ENCODE data around the gene PLPP1.

The PLPP1 gene

DNA sequence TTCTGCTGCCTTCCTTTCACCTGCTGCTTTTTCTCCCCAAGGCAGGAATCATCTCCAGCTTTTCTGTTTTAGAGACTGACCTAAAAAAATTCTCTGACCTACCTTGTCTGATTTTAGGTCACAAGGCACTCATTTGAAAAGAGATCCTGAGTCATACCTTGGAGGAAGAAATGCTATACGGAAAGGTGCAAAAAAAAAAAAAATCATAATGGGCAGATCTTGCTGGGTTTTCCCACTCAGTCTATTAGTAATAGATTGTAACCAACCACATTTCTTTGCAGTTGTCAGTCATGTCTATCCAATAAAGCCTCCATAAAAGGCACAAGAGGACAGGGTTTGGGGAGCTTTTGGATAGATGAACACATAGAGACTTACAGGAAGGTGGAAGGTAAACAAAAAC lies 157.0 kb downstream of the PLPP1 start:
- H3K36me3 ChIP-seq, result peaks cover 32% of the 10 kb centered on the region

More for the DNA sequence above, 157.0 kb downstream of the PLPP1 start:
- Histone ChIP-seq H3K9me3 (no peaks in the 10 kb centered on the region), H3K27me3 (no peaks in the 10 kb centered on the region), H3K4me1 (no peaks in the 10 kb centered on the region), H3K4me3 (ENCODE audit: low read depth, low read length) (no peak overlapping the region)
- TF ChIP-seq, protein P1, sequence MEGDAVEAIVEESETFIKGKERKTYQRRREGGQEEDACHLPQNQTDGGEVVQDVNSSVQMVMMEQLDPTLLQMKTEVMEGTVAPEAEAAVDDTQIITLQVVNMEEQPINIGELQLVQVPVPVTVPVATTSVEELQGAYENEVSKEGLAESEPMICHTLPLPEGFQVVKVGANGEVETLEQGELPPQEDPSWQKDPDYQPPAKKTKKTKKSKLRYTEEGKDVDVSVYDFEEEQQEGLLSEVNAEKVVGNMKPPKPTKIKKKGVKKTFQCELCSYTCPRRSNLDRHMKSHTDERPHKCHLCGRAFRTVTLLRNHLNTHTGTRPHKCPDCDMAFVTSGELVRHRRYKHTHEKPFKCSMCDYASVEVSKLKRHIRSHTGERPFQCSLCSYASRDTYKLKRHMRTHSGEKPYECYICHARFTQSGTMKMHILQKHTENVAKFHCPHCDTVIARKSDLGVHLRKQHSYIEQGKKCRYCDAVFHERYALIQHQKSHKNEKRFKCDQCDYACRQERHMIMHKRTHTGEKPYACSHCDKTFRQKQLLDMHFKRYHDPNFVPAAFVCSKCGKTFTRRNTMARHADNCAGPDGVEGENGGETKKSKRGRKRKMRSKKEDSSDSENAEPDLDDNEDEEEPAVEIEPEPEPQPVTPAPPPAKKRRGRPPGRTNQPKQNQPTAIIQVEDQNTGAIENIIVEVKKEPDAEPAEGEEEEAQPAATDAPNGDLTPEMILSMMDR (IDR thresholded peaks at IDR 0.05; ENCODE audit: low read depth, low read length), result no peak
- no peak for DNase-seq

All from BE2C (cell line).